Stimulated activated CD8-positive, alpha-beta memory T cell treated with anti-CD3 and anti-CD28 coated beads, Interleukin-15, amount 100 ng/mL, for 24 hours (primary cell): Measurements from ENCODE around the gene FKBP11.
"Not testable (repeated sequence)": the region's sequence is repeated elsewhere in the genome, so short reads cannot be mapped to it uniquely, and the experiment has no call there.

Experiments used
- DNase-seq: peaks from one replicate; pipeline ENCODE4 v3.0.0-alpha.2; 2020; ENCODE audit warnings: low read depth

Gene FKBP11

GRCh38 chr12:48903982-48904411 lies 21.3 kb downstream of the FKBP11 start:
- DNase-seq = peak; percentile 60

DNA sequence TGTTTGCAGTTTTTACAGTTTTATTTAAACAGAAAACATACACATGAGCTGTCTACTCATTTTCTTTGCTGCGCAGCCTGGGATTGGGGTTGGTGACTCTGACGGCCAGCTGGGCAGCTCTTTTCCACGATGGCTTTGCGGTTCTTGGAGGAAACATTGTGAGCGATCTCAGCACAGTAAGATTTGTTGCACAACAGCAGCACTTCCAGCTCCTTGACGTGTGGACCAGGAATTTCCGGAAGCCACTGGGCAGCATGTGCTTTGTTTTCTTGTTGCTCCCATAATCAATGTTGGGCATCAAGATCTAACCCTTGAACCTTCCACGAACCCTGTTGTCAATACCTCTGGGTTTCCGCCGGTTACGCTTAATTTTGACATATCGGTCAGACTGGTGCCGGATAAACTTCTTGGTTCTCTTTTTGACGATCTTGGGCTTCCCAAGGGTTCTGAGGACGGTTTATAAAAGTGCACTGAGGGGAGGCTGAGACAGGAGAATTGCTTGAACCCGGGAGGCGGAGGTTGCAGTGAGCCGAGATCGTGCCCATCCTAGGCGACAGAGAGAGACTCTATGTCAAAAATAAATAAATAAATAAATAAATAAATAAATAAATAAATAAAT lies 21.8 kb downstream of the FKBP11 start:
- DNase-seq = no peak

DNA sequence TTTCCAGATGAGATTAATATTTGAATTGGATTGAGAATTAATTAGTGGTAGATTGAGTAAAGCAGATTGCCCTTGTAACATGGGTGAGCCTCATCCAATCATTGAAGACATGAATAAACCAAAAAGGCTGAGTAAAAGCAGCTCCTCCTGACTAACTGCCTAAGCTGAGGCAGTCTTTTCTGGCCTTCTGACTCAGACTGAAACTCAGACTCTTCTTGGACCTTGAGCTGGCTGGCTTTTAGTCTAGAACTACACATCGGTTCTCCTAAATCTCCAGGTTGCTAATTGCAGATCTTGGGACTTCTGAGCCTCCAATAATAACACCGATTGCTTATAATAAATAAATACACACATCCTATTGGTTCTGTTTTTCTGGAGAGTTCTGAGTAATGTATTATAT lies 24.0 kb downstream of the FKBP11 start:
- no peak for DNase-seq

DNA sequence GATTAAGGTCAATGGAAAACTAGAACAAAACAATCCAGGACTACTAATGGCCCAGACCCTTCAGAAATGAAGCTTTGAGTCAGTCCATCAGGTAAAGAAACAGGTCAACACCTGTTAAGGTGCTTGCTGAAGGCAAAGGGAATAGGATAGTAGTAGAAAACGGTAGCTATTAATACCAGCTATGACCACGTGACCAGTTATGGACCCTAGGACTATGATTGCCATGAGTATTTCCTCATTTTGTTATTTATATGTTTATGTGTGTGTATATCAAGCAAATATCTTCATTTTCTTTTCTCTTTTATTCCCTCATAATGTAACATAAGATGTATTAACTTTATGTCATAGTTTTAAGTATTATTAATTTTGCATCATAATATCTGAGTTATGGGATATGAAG lies 25.6 kb downstream of the FKBP11 start:
- DNase-seq = no peak

GRCh38 chr12:48894271-48894670 lies 31.0 kb downstream of the FKBP11 start:
- no peak for DNase-seq

DNA sequence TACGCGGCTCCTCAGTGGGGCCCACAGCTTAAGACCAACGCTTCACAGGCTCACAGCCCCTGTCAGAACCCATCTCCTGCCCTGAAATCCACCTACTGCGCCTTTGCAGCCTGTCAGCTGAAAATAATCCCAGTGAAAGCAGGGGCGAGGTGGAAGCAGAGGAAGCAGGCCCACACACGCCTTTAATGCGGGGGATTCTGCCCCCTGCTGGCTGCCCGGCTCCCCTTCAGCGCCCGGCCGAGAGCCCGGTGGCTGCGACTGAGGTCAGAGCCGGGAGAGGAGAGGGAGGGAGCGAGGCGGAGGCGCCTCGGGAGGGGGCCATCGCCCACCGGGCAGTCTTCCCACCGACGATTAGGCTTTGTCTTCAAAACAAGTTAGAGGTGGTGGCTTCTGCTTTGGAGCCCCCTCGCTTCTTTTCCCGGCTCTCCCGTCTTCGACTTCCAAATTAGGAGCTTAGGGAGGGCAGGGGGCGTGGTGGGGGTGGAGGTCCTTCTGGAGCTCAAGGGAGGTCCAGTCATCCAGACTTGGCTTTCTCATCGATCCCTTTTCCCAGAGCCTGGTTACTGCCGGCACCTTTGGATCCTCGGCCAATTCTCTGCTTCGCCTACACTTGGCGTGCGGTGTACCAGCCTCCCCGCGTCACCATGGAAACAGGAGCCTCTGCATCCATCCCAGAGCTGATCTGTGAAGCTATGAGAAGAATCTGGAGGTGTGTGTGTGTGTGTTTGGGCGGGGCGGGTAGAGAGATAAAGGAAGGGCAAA lies 34.5 kb downstream of the FKBP11 start:
- DNase-seq = peak; percentile 61

GRCh38 chr12:48889679-48890078 lies 35.6 kb downstream of the FKBP11 start:
- no peak for DNase-seq

DNA sequence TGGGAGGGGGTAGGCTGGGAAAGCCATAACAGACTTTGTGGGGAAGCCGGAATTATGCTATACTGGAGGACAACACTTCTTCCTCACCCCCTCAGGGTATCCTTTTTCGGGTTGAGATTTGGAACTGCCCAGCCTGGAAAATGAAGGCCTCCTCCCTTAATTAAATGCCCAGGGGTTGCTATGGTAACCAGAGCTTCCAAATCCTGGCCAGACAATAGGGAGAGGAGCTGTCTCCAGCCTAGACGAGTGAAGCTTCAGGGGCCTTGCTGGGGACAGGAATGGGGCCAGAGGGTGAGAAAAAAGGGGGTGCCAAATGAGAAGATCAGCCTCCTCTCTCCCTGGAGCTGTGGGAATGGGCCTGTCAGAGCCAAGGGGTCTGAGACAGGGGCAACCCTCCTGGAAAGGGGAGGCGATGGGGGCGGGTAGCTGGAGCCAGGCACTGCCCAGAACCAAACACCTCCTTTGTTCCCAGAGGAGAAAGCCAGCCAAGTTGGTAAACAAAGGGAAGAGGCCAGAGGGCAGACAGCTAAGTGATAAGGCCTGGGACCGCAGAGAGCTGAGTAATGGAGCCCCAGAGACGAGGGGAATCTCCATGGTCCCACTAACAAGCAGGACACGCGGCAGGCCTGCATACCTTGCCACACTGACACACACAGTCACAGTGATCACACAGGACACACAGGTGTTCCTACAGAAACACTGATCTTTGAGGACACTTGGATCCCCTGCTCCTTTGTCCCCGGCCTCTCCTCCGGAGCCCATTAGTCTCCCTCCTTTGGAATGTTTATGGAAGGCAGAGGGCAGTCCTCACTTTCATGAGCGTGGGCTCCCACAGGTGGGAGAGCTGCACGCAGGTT lies 41.8 kb downstream of the FKBP11 start:
- DNase-seq = no peak

DNA sequence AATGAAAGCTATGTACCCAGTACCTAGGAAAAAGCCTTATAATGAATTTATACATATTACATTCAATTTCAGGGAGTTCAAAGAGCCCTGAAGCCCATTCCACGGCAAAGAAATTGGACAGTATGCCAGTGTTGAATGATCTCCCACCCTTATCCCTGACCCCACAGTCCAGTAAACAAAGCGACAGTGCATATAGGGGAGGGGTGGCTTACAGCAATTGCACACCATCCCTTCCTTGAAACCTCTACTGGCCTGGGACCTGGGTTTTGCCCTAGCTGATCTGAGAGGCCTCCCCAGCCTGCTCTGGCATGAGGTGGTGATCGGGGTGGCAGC lies 42.4 kb downstream of the FKBP11 start:
- no peak for DNase-seq

GRCh38 chr12:48882315-48882687 lies 43.0 kb downstream of the FKBP11 start:
- no peak for DNase-seq

DNA sequence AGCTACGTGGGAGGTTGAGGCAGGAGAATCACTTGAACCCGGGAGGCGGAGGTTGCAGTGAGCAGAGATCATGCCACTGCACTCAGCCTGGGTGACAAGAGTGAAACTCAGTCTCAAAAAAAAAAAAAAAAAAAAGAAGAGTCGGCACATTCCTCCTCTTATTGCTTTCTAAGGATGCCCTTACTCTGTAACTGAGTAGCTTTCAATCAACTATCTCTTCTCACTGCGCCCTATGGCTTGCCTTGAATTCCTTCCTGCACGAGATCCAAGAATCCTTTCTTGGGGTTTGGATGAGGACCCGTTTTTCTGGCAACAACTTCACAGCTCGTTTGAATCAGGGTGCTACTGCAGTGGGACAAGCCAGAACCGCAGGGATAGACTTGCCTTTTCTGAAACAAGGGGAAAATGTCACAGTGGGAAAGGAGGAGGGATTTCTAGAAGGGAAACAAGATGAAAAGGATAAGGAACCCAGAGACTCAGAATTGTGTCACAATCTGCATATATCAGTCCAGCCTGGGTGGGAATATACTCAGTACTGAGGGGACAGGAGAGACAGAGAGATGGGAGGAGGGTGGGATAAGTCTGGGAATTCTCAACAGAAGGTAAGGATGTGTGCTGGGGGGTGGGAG lies 43.5 kb downstream of the FKBP11 start:
- no peak for DNase-seq

GRCh38 chr12:48880647-48881046 lies 44.6 kb downstream of the FKBP11 start:
- no peak for DNase-seq

DNA sequence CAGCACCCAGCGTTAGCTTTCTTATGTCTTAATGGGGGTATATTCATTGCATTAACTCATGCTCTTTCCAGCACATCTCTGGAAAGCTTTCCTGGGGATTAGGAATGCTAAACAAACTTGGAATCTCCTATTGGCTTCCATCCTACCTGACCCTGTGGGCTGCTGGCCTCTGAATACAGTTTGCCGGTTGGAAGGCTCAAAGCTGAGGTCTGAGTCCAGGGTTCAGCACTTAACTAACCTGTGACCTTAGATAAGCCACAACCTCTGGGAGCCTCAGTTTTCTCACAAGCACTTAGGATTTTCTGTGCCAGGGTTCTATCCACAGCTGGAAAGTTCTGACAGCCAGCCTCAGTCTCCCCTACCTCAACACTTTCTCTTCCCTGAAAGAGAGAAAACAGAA lies 46.7 kb downstream of the FKBP11 start:
- no peak for DNase-seq

DNA sequence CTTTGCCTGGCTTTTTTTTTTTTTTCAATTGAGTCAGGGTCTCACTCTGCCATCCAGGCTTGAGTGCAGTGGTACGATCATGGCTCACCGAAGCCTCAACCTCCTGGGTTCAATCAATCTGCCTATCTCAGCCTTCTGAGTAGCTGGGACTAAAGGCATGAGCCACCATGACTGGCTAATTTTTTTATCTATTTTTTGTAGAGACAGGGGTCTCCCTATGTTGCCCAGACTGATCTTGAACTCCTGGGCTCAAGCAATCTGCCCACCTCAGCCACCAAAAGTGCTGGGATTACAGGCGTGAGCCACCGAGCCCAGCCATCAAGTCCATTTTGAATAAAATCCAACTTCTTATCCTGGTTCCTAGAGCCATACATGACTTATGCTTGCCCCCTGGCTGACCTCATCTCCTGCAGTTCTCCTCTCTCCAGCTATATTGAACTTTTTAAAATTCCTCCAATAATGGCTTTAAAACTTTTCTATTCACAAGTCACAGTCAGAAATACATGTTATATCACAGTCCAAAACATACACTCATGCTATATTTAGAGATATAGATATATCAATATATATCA lies 49.3 kb downstream of the FKBP11 start:
- no peak for DNase-seq

DNA sequence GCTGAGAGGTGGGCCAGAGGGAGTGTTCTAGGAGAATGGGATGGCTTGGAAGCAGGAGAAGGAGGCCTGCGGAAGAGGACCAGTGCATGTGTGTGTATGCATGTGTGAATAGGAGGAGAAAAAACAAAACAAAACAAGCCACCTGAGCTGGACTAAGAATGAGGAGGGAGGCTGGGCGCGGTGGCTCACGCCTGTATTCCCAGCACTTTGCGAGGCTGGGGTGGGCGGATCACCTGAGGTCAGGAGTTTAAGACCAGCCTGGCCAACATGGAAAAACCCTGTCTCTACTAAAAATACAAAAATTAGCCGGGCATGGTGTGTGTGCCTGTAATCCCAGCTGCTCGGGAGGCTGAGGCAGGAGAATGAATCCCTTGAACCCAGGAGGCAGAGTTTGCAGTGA lies 51.8 kb downstream of the FKBP11 start:
- DNase-seq = not testable (repeated sequence)

GRCh38 chr12:48873096-48873495 lies 52.2 kb downstream of the FKBP11 start:
- DNase-seq = no peak
